Neural cell (in vitro differentiated cells): ENCODE results near the gene DAAM2. TPM values are rescaled to one million over a fixed set of nuclear protein-coding genes. Genes with fewer than 3 reads are reported as not detected.

ENCODE experiments used
- H2AFZ ChIP-seq: fragments of 200-600, 300-800 bp; sonication (generic), shearing (Covaris generic); 2 replicates; pipeline ENCODE4 v1.6.0; 2014; ENCODE audit warnings: low read depth, mild to moderate bottlenecking, antibody characterized with exemption, low read length, moderate library complexity
- H3F3A ChIP-seq: fragments of 200-600 bp; shearing (Covaris generic); 2 replicates; pipeline ENCODE4 v1.6.1; 2016; ENCODE audit warnings: mild to moderate bottlenecking, moderate library complexity, mixed read lengths, antibody characterized with exemption, low read length; ENCODE audit not compliant: insufficient read depth, poor library complexity, severe bottlenecking
- H3K27ac ChIP-seq: fragments of 200-600, 300-800 bp; sonication (generic), shearing (Covaris generic); 2 replicates; pipeline ENCODE4 v1.5.1; 2014; ENCODE audit warnings: mild to moderate bottlenecking, low read length, moderate library complexity
- H3K27me3 ChIP-seq: fragments of 300-800, 200-600 bp; sonication (generic), shearing (Covaris generic); 2 replicates; pipeline ENCODE4 v1.6.0; 2014; ENCODE audit warnings: mild to moderate bottlenecking, low read depth, low read length, moderate library complexity; ENCODE audit not compliant: insufficient read depth
- H3K36me3 ChIP-seq: fragments of 300-800, 200-600 bp; sonication (generic), shearing (Covaris generic); 2 replicates; pipeline ENCODE4 v1.5.1; 2014; ENCODE audit warnings: mild to moderate bottlenecking, antibody characterized with exemption, low read length, moderate library complexity; ENCODE audit not compliant: insufficient read depth
- H3K4me2 ChIP-seq: fragments of 300-800, 200-600 bp; sonication (generic), shearing (Covaris generic); 2 replicates; pipeline ENCODE4 v1.6.0; 2014; ENCODE audit warnings: mild to moderate bottlenecking, low read length
- H3K4me3 ChIP-seq: fragments of 300-800, 200-600 bp; sonication (generic), shearing (Covaris generic); 2 replicates; pipeline ENCODE4 v1.5.1; 2014; ENCODE audit warnings: mild to moderate bottlenecking, low read length, moderate library complexity
- H3K79me2 ChIP-seq: fragments of 200-600 bp; shearing (Covaris generic); replicated peaks from 2 replicates; pipeline ENCODE4 v1.6.0; 2014; ENCODE audit warnings: mild to moderate bottlenecking, low read length, moderate library complexity; ENCODE audit not compliant: insufficient read depth
- H3K9ac ChIP-seq: fragments of 300-800, 200-600 bp; sonication (generic), shearing (Covaris generic); 2 replicates; pipeline ENCODE4 v1.6.1; 2016; ENCODE audit warnings: mild to moderate bottlenecking, low read length, mixed read lengths
- H3K9me2 ChIP-seq: fragments of 200-600 bp; shearing (Covaris generic); 2 replicates; pipeline ENCODE4 v1.6.1; 2016; ENCODE audit warnings: mild to moderate bottlenecking, low read length, mixed read lengths; ENCODE audit not compliant: insufficient read depth
- H3K9me3 ChIP-seq: fragments of 200-600, 300-800 bp; sonication (generic), shearing (Covaris generic); 2 replicates; pipeline ENCODE4 v1.6.1; 2016; ENCODE audit warnings: mild to moderate bottlenecking, mixed run types, low read length, moderate library complexity, mixed read lengths
- H4K20me1 ChIP-seq: fragments of 200-600 bp; shearing (Covaris generic); 2 replicates; pipeline ENCODE4 v1.6.1; 2016; ENCODE audit warnings: mild to moderate bottlenecking, mixed run types; ENCODE audit not compliant: insufficient read depth
- CTCF ChIP-seq: fragments of 450-650 bp; IDR thresholded peaks from 2 replicates; pipeline ENCODE4 v1.5.1; 2014; ENCODE audit warnings: antibody characterized with exemption, mild to moderate bottlenecking, moderate library complexity; ENCODE audit not compliant: poor library complexity, severe bottlenecking
- EP300 ChIP-seq: fragments of 450-650 bp; conservative IDR thresholded peaks from 2 replicates; pipeline ENCODE4 v1.6.1; 2014; ENCODE audit warnings: antibody characterized with exemption, mild to moderate bottlenecking, moderate library complexity; ENCODE audit not compliant: poor library complexity, severe bottlenecking
- EZH2 ChIP-seq: fragments of 200-600, 300-800 bp; shearing (Covaris generic), sonication (generic); IDR thresholded peaks from 2 replicates; pipeline ENCODE4 v1.6.1; 2014; ENCODE audit warnings: antibody characterized with exemption, low read length, borderline replicate concordance, mild to moderate bottlenecking; ENCODE audit not compliant: insufficient read depth, poor library complexity, severe bottlenecking
- MXI1 ChIP-seq: fragments of 450-650 bp; conservative IDR thresholded peaks from 2 replicates; pipeline ENCODE4 v1.6.1; 2014; ENCODE audit warnings: antibody characterized with exemption, mild to moderate bottlenecking; ENCODE audit not compliant: poor library complexity, severe bottlenecking
- POLR2AphosphoS5 ChIP-seq: IDR thresholded peaks from 2 replicates; pipeline ENCODE4 v1.6.1; 2012
- RAD21 ChIP-seq: fragments of 450-650 bp; conservative IDR thresholded peaks from 2 replicates; pipeline ENCODE4 v1.6.1; 2014; ENCODE audit warnings: antibody characterized with exemption, mild to moderate bottlenecking, moderate library complexity
- SMC3 ChIP-seq: fragments of 450-650 bp; conservative IDR thresholded peaks from 2 replicates; pipeline ENCODE4 v1.6.1; 2014; ENCODE audit warnings: antibody characterized with exemption, mild to moderate bottlenecking, moderate library complexity; ENCODE audit not compliant: poor library complexity
- TAF1 ChIP-seq: IDR thresholded peaks from 2 replicates; pipeline ENCODE4 v1.6.1; 2012; ENCODE audit warnings: low read depth
- polyA plus RNA-seq: library from polyadenylated mRNA; depleted of rRNA; stranded (reverse); fragments of >200 nt; gene quantifications from 2 replicates; pipeline ENCODE4 v1.2.3, GENCODE V29; 2014
- TF ChIP-seq, protein P1 (sequence below): IDR thresholded peaks from 2 replicates; pipeline ENCODE4 v1.6.1; 2012; ENCODE audit warnings: borderline replicate concordance

DAAM2 gene
- polyA plus RNA-seq, 1 donor from 2014 or later, result 1.2 TPM

DNA sequence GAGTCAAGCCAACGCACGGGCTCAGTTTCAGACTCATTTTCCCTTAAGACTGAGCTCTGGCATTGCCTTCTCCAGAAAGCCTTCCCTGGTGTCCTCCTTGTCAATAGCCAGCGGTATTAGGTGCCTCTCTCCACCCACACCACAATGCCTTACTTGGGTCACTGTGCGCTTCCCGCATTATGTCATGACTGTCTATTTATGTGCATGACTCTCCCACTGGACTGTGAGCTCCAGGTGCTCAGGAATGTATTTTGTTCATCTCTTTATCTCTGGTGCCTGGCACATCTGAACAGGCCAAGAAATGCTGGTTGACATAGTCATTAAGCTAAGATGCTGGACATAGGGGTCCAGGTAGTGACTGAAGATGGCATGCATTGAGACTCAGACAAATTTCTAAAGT is 42.7 kb downstream of the DAAM2 start:
- no peak overlapping the region for H3K9ac ChIP-seq
- H3K79me2 ChIP-seq, result no peaks in the 10 kb centered on the region
- H3K4me3 ChIP-seq, result no peak overlapping the region
- H3K36me3 ChIP-seq, result no peaks in the 10 kb centered on the region
- no peaks in the 10 kb centered on the region for H3K27me3 ChIP-seq
- H3K4me2 ChIP-seq, result no peak overlapping the region
- no peaks in the 10 kb centered on the region for H3F3A ChIP-seq
- H3K27ac ChIP-seq, result no peak overlapping the region
- no peak overlapping the region for H2AFZ ChIP-seq
- no peaks in the 10 kb centered on the region for H3K9me2 ChIP-seq
- no peak for TF ChIP-seq TAF1
- TF ChIP-seq SMC3, result no peak
- no peak for TF ChIP-seq CTCF
- no peak for TF ChIP-seq RAD21
- no peak for TF ChIP-seq MXI1
- TF ChIP-seq POLR2AphosphoS5, result no peak
- TF ChIP-seq, protein P1, sequence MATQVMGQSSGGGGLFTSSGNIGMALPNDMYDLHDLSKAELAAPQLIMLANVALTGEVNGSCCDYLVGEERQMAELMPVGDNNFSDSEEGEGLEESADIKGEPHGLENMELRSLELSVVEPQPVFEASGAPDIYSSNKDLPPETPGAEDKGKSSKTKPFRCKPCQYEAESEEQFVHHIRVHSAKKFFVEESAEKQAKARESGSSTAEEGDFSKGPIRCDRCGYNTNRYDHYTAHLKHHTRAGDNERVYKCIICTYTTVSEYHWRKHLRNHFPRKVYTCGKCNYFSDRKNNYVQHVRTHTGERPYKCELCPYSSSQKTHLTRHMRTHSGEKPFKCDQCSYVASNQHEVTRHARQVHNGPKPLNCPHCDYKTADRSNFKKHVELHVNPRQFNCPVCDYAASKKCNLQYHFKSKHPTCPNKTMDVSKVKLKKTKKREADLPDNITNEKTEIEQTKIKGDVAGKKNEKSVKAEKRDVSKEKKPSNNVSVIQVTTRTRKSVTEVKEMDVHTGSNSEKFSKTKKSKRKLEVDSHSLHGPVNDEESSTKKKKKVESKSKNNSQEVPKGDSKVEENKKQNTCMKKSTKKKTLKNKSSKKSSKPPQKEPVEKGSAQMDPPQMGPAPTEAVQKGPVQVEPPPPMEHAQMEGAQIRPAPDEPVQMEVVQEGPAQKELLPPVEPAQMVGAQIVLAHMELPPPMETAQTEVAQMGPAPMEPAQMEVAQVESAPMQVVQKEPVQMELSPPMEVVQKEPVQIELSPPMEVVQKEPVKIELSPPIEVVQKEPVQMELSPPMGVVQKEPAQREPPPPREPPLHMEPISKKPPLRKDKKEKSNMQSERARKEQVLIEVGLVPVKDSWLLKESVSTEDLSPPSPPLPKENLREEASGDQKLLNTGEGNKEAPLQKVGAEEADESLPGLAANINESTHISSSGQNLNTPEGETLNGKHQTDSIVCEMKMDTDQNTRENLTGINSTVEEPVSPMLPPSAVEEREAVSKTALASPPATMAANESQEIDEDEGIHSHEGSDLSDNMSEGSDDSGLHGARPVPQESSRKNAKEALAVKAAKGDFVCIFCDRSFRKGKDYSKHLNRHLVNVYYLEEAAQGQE, result no peak
- no peak for TF ChIP-seq EZH2
- no peak for TF ChIP-seq EP300
- no peaks in the 10 kb centered on the region for H4K20me1 ChIP-seq
- no peaks in the 10 kb centered on the region for H3K9me3 ChIP-seq

DNA sequence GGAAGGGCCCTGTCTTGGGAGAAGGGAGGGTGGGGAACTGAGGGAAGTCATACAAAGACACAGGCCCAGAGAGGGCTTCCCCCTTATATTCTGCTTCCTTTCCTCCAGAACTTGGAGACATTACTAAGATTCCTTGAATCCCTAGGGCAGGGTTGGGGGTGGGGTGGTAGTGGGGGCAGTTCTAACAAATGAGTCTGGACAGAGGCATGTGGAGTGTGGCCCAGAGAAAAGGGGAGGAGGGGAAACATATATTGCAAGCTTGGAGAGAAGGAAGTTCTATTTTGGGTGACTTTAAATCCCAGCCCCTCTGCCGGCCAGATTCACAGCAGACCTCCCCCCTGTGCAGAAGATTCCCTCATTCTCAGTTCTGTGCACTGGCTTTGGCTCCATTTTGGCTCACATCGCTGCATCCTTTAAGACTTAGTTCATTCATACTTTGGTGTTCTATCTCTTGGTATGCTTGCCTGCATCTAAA is 43.7 kb downstream of the DAAM2 start:
- no peaks in the 10 kb centered on the region for H3K36me3 ChIP-seq
- TF ChIP-seq RAD21, result no peak
- no peak for TF ChIP-seq EP300
- TF ChIP-seq TAF1, result no peak
- no peak for TF ChIP-seq POLR2AphosphoS5
- no peak for TF ChIP-seq SMC3
- no peak for TF ChIP-seq MXI1
- TF ChIP-seq CTCF, result no peak
- no peak for TF ChIP-seq EZH2
- TF ChIP-seq, protein P1, result no peak
- no peaks in the 10 kb centered on the region for H3K27me3 ChIP-seq
- no peak overlapping the region for H2AFZ ChIP-seq
- H4K20me1 ChIP-seq, result no peaks in the 10 kb centered on the region
- no peak overlapping the region for H3K4me3 ChIP-seq
- no peaks in the 10 kb centered on the region for H3K9me2 ChIP-seq
- H3K27ac ChIP-seq, result no peak overlapping the region
- no peaks in the 10 kb centered on the region for H3K9me3 ChIP-seq
- no peak overlapping the region for H3K4me2 ChIP-seq
- H3K9ac ChIP-seq, result no peak overlapping the region
- no peaks in the 10 kb centered on the region for H3K79me2 ChIP-seq
- H3F3A ChIP-seq, result no peaks in the 10 kb centered on the region
